HL-60/S4 treated with phorbol 12-myristate 13-acetate at 8.2 ng/mL for 4 days and 3 days (cell line): ENCODE results near the gene CCDC13.
"Not testable (repeated sequence)": the region's sequence is repeated elsewhere in the genome, so short reads cannot be mapped to it uniquely, and the experiment has no call there.

ENCODE experiments used
- in situ Hi-C: fragments of 300-500 bp; cut with MboI; formaldehyde crosslinking; loops from 2 replicates; pipeline ENCODE4 v1.15.0; 2022; ENCODE audit warnings: low sequenced_read_pairs

Gene CCDC13, protein sequence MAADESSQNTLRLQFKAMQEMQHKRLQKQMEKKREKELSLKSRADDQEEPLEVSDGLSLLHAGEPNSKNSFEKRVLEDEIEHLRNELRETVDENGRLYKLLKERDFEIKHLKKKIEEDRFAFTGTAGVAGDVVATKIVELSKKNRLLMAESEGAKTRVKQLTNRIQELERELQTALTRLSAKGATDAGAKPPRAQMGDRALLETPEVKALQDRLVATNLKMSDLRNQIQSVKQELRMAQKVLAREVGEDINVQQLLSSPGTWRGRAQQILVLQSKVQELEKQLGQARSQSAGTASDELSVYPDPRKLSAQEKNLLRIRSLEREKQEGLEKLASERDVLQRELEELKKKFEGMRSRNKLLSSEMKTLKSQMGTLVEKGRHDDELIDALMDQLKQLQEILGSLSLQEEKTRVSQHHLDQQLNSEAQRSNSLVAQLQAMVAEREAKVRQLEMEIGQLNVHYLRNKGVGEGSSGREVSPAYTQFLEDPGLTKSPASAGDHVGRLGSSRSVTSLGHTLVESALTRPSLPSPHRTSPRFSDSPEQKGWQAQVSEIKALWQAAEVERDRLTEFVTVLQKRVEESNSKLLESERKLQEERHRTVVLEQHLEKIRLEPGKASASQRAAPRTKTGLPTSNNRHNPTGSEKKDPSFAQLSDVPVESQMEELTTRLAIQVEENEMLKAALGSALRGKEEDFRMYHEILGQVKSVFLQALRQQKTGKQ

DNA sequence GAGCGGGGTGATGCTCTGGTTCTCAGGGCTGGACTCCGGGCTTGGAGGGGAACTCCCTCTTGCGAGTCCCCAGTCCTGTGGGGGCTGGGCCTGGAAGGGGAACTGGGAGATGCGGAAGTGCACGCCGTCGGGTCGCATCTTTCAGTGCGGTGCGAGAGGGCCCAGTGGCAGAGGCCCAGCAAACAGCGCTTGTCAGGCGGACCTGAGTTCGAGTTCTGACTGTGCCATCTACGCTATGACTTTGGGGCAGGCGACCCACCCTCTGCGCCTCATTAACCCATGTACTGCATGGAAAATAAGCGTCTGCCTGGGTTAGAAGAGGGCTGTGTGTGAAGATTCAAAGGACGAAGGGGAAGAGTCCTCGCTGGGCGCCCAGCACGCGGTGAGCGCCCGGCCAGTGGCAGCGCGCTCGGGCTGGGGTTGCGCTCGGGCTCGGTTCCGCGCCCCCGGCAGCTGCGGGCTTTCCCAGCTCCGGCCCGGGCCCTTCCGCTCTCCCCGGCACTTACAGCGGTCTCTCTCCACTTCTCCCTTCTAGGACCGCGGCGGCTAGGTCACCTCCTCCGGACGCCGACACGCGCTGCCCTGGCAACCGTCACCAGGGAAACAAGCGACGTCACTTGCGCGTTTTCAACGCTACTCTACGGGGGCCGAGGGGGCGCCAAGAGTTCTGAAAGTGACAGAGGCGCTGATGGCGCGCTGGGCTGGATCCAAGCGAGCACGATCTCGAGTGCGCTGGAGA is at the start of gene CCDC13:
CCDC13 (minus strand) TSS at position 584 of the 739 bp plus-strand sequence. CDS start 14,908 bp downstream, outside the sequence.
- in situ Hi-C loops, result no loop called here

DNA sequence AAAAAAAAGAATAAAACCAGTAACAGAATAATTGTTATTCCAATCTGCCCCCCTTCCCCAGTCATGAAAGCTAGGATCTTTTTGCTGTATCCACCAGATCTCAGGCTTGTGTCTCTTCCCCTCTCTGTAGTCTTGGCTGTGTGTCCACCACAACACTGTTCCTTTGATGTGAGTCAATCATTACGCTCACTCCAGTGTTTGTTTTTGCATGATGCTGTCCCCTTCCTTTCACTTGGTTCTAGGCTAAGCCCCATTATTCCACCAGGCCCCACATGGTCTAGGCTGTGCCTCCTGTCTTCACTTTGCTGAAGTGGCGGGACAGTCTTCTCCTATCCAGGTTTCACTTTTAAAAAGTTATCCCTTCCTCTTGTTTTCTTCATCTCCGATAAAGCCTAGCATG is 49.8 kb upstream of the CCDC13 start:
- in situ Hi-C loops, result no loop called here

DNA sequence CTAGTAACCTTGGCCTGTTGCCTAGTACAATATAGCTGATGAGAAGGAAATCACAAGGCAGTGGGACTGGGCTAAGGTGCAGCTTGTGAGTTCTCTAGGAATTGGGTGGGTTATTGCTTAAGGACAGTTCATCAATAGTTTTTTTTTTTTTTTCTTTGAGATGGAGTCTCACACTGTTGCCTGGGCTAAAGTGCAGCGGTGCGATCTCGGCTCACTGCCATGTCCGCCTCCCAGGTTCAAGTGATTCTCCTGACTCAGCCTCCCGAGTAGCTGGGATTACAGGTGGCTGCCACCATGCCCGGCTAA is 47.6 kb upstream of the CCDC13 start:
- in situ Hi-C loops, result no loop called here

DNA sequence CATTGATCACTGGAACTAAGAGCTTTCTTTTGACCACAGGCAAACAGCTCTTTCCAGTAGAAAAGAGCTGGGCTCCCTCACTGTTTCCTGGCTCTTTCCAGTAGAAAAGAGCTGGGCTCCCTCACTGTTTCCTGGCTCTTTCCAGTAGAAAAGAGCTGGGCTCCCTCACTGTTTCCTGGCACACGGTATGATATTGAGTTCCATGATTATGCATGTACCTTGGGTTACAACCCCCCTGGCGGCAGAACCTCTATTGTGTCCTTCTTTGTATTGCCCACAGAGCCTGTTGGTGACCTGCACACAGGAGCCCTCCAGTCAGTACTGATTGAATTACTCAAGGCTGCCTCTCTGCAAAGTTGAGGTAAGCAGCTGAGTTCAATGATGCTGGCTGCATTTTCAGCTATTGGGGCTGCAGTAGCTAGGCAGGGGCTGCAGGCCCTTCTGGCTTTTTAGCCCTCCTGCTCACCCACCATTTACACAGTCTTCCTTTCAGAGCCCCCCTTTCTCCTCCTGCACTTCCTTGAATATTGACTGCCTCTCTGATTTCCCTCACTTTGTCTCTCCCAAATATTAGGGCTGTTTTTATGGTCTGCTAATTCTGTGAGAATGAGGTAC is 46.4 kb upstream of the CCDC13 start:
- in situ Hi-C loops, result no loop called here

DNA sequence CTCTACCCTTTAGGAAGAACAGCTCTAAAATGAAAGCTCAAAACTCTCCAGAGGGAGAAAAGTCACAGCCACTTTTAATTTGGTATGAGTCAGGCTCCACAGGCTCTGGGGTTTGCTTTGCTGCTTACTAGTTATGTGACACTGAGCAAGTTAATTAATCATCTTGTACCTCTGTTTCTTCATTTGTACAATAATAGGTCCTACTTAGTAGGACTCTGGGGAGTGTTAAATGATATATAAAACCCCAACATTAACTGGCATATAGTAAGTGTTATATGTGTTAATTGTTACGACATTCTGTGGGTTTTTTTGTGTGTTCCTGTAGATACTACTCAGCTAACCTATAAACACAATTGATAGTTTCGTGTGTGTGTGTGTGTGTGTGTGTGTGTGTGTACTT is 42.8 kb upstream of the CCDC13 start:
- in situ Hi-C loops, result no loop called here

DNA sequence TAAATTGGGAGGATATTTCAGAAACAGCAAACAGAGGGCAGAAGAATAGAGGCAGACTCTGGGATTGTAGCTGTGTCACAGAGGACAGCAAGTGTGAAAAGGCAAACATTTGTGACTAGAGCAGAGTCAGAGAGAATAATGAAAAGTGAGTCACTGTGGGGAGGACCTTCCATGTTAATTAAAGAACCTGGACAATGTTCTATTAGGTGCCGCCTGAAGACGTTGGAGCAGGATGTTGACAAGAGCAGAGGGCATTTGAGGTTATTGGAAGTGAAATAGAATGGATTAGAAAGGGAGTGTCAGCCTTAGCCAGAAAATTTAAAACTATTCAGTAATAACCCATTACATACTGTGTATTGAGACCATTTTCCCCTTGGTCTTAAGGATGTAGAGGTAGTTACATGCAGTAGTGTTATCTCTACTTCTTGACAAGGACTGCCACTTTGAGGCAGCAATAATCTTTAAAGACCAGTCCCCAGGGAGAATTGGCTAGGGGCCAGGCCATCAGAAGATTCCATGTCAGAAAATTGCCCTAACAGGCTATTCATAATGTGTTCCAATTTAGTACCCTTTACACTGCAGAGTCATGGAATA is 42.0 kb upstream of the CCDC13 start:
- in situ Hi-C loops, result no loop called here

DNA sequence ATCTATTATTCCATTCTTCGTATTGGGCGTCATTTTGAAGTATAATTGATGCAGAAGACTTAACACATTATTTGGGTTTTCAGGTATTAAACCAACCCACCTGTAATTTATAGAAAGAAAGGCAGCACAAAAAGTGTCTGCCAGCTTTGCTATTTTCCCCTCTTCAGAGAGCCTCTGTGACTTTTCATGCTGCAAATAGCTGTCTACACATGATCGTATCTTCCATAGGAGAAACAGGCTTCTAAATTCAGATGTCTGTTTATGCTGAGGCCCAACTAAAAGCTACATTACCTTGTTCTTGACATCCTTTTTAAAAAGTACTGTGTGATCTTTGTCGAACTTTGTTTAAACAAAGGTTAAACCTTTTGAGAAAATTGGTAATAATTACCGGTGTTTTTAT is 41.2 kb upstream of the CCDC13 start:
- in situ Hi-C loops, result no loop called here

DNA sequence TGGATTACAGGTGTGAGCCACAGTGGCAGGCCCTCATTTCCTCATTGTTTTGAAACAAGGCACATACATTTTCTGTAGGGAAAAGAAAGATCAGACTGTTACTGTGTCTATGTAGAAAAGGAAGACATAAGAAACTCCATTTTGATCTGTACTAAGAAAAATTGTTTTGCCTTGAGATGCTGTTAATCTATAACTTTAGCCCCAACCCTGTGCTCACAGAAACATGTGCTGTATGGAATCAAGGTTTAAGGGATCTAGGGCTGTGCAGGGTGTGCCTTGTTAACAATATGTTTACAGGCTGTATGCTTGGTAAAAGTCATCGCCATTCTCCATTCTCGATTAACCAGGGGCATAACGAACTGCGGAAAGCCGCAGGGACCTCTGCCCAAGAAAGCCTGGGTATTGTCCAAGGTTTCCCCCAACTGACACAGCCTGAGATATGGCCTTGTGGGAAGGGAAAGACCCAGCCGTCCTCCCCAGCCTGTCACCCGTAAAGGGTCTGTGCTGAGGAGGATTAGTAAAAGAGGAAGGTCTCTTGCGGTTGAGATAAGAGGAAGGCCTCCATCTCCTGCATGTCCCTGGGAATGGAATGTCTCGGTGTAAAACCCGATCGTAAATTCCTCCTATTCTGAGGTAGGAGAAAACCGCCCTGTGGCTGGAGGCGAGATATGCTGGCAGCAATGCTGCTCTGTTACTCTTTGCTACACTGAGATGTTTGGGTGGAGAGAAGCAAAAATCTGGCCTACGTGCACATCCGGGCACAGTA is 38.2 kb upstream of the CCDC13 start:
- in situ Hi-C loops, result not testable (repeated sequence)

DNA sequence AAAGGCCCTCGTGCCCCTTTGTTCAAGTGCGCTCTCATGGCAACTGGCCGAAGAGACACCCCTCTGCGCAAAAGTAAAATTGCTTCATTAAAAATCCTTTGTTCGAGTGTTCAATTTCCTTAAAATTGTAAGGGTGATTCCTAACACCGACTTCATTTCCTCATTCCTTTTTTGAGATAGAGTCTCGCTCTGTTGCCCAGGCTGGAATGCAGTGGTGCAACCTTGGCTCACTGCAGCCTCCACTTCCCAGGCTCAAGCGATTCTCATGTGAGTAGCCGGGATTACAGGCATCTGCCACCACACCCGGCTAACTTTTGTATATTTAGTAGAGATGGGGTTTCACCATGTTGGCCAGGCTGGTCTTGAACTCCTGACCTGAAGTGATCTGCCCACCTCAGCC is 37.7 kb upstream of the CCDC13 start:
- in situ Hi-C loops, result not testable (repeated sequence)

DNA sequence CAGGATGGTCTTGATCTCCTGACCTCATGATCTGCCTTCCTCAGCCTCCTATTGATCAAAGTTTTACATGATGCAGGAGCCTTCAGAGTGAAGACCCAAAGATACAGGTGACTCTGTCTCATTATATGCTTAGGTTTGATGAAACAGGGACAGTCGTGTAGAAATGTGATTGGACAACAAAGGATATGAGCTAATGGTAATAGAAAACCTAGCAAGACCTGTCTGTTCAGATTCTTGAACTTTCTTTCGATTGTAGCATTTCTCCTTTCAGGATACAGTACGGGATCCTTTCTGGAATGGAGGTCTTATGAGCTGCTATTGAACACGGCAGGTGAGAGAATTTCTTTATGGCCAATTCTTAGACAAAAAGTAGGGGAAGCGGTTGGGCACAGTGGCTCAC is 36.1 kb upstream of the CCDC13 start, which contains the start of gene ACKR2:
ACKR2 (plus strand) TSS at position 244 of the 400 bp plus-strand sequence. CDS start 55,058 bp downstream, outside the sequence.
- in situ Hi-C loops, result no loop called here

DNA sequence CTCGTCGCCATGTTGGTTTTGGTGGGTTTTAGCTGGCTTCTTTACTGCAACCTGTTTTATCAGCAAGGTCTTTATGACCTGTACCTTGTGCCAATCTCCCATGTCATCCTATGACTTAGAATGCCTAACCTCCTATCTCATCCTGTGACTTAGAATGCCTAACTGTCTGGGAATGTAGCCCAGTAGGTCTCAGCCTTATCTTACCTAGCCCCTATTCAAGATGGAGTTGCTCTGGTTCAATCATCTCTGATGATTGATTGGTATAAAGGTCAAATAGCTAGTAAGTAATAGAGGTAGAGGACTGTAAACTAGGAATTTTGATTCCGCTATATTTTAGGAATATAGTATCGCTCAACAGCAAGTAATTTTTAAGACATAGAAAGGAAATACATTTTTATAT is 34.9 kb upstream of the CCDC13 start:
- in situ Hi-C loops, result no loop called here

DNA sequence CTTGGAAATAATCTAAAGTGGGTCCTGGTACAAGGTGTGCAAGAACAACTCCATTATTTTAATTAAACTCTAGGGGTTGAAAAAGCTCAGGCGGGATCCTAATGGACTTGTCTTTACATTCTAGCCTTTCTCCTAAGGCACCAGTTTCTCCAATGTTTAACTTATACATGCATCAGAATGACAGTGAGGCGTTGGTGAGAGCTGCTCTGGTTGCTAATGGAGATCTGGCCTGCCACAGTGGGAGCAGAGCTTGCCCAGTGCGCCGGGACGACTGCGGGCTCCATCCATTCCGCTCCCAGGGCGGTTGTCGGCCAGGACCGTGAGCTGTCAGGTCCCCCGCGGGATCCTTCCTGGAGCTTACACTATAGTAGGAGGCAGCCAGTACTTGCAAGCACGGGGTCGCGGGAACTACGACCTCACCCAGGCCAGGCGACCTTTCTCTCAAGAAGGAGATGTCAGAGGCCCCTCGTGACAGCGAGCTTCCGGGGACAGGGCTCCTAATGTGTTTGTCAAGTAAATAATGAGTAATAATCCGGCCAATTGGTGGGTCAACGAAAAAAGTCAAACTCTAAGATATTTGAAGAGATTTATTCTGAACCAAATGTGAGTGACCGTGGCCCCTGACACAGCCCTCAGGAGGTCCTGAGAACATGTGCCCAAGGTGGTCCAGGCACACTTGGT is 32.2 kb upstream of the CCDC13 start:
- in situ Hi-C loops, result no loop called here

DNA sequence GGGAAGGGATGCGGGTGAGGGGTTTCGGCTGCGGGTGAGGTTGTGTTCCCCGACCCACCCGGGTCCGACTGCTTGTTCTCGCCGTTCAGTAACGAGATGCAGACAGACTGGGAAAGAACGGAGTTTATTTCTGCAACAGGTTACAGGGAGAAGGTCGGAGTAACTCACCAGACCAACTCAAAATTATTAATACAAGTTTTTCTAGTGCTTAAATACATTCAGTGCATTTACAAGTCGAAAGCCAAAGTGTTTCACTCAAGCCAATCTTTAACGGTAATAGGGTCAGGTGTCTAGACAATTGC is 31.7 kb upstream of the CCDC13 start:
- in situ Hi-C loops, result no loop called here

DNA sequence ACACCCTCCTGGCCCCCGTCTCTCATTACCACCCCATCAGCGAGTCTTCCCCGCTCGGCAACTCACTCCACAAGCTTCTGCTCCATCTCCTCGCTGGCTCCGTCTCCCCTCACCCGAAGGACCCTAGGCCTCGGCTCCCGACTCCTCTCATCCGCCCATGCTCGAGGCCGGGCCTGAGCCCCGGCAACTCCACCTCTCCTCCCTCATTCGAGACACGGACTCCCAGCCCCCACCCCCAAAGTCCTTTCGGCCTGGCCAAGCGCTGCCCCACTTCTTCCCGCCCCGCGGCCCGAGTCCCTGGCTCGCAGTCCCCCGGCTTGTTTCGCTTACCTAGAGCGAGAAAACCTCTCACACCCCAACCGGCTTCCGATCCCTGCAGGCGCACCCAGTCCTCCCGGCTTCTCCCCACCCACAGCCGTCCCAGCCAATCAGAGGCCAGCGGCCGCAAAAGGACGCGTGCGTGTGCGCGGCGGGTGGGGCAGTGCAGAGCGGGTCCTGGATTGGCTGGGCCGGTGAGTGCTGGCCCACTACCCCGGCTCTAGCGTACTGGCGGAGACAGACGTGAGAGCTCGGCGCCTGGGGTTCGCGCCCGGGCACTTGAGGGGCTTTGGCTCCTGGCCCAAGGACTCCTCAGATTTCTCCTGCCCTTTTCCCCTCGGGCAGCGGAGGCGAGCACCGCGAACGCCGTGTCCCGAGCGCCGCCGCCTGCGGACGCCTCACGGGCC is 31.2 kb upstream of the CCDC13 start, which contains the start of gene HIGD1A:
HIGD1A (minus strand) TSS at position 385 of the 725 bp plus-strand sequence. CDS start 10,237 bp downstream, outside the sequence.
- in situ Hi-C loops, result no loop called here

DNA sequence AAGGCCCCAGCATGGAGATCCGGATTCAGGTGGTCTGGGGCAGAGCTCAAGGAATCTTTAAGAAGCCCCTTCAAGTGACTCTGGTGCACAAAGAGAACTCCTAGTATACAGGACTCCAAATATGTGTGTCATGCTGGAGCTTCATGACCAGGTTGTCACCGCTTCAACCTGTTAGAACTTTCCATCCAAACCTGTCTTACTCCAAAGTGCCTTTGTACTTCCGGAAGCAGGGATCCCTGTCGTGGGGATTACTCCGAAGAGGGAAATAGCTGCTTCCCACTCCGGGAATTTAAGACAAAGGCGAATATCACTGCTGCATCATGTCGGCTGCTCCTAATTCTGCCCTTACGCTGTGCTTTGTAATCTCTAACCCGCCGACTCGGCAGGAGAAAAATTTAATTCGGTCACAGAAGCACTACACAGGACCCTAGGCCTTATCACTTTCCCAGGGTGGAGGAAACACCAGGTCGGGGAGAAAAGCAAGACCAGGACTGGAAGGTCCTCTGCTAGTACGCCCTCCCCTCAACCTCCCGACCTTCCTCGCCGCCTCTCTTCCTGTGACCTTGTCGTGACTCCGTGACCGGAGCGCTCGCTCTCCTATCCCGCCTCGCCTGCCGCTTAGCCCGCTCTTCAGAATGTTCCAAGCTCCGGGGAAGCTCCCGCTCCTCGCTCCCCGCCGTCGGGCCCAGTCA is 30.5 kb upstream of the CCDC13 start:
- in situ Hi-C loops, result no loop called here

DNA sequence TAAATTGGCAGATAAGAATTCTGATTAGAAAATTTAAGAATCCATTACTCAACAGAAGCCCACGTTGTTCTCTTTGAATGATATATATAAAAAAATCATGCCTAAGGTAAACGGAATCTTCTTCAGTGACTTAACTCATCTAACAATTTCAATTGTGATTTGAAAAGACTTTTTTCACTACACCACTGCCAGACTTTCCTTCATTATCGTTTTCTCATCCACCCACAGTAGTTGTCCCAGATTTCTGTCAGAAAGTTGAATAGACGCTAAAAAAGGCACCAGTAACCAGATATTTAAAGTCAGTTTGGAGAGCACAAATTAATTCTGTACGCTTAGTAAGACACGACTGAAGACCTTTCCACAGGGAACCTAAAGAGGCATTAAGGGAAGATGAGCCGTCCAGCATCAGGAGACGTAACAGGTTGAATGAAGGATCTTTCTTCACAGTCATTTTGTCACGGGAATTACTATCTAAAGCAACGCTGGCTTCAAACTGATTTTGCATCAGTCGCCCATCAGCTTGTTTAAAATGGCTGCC is 29.9 kb upstream of the CCDC13 start:
- in situ Hi-C loops, result no loop called here

DNA sequence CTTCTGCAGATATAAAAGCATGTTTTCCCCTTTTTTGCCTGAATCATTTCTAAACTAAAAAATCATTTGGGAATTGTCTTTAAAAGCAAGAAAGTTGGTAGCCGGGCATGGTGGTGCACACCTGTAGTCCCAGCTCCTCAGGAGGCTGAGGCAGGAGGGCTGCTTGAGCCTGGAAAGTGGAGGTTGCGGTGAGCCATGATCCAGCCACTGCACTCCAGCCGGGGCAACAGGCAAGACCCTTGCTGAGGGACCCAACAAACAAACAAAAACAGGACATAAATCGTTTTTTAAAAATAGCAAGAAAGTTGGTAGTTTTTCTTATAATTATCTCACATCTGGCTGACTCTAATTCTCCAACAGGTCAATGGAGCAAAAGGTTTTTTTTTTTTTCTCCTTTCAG is 28.7 kb upstream of the CCDC13 start:
- in situ Hi-C loops, result no loop called here

DNA sequence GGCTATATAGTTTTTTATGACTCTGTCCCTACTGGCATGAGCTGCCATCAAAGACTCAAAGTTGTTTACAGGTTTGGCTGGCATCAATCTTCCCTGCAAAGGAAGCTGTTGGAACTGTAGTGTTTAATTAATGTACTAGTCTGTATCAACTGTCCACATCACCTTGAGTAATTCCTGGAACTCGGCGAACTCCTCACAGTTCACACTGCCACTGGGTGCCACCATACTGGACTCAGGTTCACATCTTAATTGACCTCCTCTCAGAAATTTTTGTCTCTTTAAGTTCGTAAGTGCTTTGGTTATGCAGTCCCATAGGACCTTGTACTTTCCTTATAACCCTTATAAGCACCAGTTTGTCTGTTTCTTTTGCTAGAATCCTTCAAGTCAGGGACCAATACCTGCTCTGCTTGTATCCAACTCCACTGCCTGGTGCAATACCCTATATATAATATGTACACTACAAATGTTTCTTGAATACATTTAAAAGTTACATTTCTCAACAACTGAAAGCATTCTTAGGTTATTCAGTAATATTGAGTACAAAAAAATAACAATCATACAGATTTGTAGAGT is 28.1 kb upstream of the CCDC13 start:
- in situ Hi-C loops, result no loop called here
